Omental fat pad (tissue), 4 donors: ENCODE data around the gene BTBD18. TPM values are rescaled to one million over a fixed set of nuclear protein-coding genes. Genes with fewer than 3 reads are reported as not detected.

Source experiments
- ATAC-seq: fragments of 150-250 bp; one replicate; pipeline ENCODE4 v1.9.1; 2016; ENCODE audit warnings: mild to moderate bottlenecking, moderate library complexity; ENCODE audit not compliant: low FRiP score
- DNase-seq: peaks from one replicate; pipeline ENCODE4 v3.0.0-alpha.2; 2019; ENCODE audit warnings: low spot score
- CTCF ChIP-seq, 3 donors: fragments of 450-650 bp; IDR thresholded peaks; one replicate each; pipeline ENCODE4 v1.5.1; 2016 to 2017; ENCODE audit warnings: antibody characterized with exemption in 3 of 3, mild to moderate bottlenecking in 3 of 3, moderate library complexity in 2 of 3
- total RNA-seq, 4 donors: library from RNA; depleted of rRNA; stranded (reverse); fragments of >200 nt; gene quantifications; one replicate each; pipeline ENCODE4 v1.1.0, GENCODE V29; 2016

Gene BTBD18
- total RNA-seq, 4 donors from 2014 or later, result not detected

- no peak for DNase-seq
- TF ChIP-seq CTCF (IDR thresholded peaks at IDR 0.05), result no peak
- ATAC-seq, result no peak
These were observed 33.5 kb upstream of the BTBD18 start for GRCh38 chr11:57785072-57785471.

- no peak for TF ChIP-seq CTCF (IDR thresholded peaks at IDR 0.05)
- ATAC-seq, result no peak
These were observed 29.9 kb upstream of the BTBD18 start for GRCh38 chr11:57781529-57781943.

GRCh38 chr11:57779276-57779675 lies 27.7 kb upstream of the BTBD18 start:
- ATAC-seq (no peak), DNase-seq (no peak)
- TF ChIP-seq CTCF (IDR thresholded peaks at IDR 0.05), result no peak

More at GRCh38 chr11:57781529-57781943, 29.9 kb upstream of the BTBD18 start:
- no peak for DNase-seq

- DNase-seq, result peak; percentile 42
These were observed 26.9 kb upstream of the BTBD18 start for GRCh38 chr11:57778318-57779037.

GRCh38 chr11:57777969-57778317 lies 26.3 kb upstream of the BTBD18 start:
- ATAC-seq, result no peak

More at GRCh38 chr11:57778318-57779037, 26.9 kb upstream of the BTBD18 start:
- TF ChIP-seq CTCF (IDR thresholded peaks at IDR 0.05), result no peak
- ATAC-seq, result peak; percentile 86

GRCh38 chr11:57776577-57777210 lies 25.1 kb upstream of the BTBD18 start:
- TF ChIP-seq CTCF (IDR thresholded peaks at IDR 0.05), result no peak
- DNase-seq, result no peak
- ATAC-seq, result no peak

More at GRCh38 chr11:57777969-57778317, 26.3 kb upstream of the BTBD18 start:
- no peak for DNase-seq
- TF ChIP-seq CTCF (IDR thresholded peaks at IDR 0.05), result no peak
